ENCODE data around the gene COL23A1. TPM values are rescaled to one million over a fixed set of nuclear protein-coding genes. Genes with fewer than 3 reads are reported as not detected.

The COL23A1 gene
- total and polyA plus RNA-seq, 2 of the 13 experiments (the other 11 are each of a cell fraction or from before 2014, with no cell fraction given): not detected

- TF ChIP-seq, protein P1, sequence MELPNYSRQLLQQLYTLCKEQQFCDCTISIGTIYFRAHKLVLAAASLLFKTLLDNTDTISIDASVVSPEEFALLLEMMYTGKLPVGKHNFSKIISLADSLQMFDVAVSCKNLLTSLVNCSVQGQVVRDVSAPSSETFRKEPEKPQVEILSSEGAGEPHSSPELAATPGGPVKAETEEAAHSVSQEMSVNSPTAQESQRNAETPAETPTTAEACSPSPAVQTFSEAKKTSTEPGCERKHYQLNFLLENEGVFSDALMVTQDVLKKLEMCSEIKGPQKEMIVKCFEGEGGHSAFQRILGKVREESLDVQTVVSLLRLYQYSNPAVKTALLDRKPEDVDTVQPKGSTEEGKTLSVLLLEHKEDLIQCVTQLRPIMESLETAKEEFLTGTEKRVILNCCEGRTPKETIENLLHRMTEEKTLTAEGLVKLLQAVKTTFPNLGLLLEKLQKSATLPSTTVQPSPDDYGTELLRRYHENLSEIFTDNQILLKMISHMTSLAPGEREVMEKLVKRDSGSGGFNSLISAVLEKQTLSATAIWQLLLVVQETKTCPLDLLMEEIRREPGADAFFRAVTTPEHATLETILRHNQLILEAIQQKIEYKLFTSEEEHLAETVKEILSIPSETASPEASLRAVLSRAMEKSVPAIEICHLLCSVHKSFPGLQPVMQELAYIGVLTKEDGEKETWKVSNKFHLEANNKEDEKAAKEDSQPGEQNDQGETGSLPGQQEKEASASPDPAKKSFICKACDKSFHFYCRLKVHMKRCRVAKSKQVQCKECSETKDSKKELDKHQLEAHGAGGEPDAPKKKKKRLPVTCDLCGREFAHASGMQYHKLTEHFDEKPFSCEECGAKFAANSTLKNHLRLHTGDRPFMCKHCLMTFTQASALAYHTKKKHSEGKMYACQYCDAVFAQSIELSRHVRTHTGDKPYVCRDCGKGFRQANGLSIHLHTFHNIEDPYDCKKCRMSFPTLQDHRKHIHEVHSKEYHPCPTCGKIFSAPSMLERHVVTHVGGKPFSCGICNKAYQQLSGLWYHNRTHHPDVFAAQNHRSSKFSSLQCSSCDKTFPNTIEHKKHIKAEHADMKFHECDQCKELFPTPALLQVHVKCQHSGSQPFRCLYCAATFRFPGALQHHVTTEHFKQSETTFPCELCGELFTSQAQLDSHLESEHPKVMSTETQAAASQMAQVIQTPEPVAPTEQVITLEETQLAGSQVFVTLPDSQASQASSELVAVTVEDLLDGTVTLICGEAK (IDR thresholded peaks at IDR 0.05): no peak
- TF ChIP-seq, protein P1 (CRISPR knock-in tag; IDR thresholded peaks at IDR 0.05): no peak
- TF ChIP-seq ZIK1 (CRISPR knock-in tag; IDR thresholded peaks at IDR 0.05; ENCODE audit: borderline replicate concordance, low read depth): no peak
- TF ChIP-seq, protein P2, sequence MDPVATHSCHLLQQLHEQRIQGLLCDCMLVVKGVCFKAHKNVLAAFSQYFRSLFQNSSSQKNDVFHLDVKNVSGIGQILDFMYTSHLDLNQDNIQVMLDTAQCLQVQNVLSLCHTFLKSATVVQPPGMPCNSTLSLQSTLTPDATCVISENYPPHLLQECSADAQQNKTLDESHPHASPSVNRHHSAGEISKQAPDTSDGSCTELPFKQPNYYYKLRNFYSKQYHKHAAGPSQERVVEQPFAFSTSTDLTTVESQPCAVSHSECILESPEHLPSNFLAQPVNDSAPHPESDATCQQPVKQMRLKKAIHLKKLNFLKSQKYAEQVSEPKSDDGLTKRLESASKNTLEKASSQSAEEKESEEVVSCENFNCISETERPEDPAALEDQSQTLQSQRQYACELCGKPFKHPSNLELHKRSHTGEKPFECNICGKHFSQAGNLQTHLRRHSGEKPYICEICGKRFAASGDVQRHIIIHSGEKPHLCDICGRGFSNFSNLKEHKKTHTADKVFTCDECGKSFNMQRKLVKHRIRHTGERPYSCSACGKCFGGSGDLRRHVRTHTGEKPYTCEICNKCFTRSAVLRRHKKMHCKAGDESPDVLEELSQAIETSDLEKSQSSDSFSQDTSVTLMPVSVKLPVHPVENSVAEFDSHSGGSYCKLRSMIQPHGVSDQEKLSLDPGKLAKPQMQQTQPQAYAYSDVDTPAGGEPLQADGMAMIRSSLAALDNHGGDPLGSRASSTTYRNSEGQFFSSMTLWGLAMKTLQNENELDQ (CRISPR knock-in tag; IDR thresholded peaks at IDR 0.05; ENCODE audit: borderline replicate concordance): no peak
- no peak for TF ChIP-seq ZNF788 (CRISPR knock-in tag; IDR thresholded peaks at IDR 0.05; ENCODE audit: borderline replicate concordance)
- no peak for TF ChIP-seq FOXA1 (IDR thresholded peaks at IDR 0.05)
- TF ChIP-seq FOXA1 (CRISPR knock-in tag; IDR thresholded peaks at IDR 0.05): no peak
- TF ChIP-seq ZNF317 (CRISPR knock-in tag; IDR thresholded peaks at IDR 0.05): no peak
- TF ChIP-seq, protein P3, sequence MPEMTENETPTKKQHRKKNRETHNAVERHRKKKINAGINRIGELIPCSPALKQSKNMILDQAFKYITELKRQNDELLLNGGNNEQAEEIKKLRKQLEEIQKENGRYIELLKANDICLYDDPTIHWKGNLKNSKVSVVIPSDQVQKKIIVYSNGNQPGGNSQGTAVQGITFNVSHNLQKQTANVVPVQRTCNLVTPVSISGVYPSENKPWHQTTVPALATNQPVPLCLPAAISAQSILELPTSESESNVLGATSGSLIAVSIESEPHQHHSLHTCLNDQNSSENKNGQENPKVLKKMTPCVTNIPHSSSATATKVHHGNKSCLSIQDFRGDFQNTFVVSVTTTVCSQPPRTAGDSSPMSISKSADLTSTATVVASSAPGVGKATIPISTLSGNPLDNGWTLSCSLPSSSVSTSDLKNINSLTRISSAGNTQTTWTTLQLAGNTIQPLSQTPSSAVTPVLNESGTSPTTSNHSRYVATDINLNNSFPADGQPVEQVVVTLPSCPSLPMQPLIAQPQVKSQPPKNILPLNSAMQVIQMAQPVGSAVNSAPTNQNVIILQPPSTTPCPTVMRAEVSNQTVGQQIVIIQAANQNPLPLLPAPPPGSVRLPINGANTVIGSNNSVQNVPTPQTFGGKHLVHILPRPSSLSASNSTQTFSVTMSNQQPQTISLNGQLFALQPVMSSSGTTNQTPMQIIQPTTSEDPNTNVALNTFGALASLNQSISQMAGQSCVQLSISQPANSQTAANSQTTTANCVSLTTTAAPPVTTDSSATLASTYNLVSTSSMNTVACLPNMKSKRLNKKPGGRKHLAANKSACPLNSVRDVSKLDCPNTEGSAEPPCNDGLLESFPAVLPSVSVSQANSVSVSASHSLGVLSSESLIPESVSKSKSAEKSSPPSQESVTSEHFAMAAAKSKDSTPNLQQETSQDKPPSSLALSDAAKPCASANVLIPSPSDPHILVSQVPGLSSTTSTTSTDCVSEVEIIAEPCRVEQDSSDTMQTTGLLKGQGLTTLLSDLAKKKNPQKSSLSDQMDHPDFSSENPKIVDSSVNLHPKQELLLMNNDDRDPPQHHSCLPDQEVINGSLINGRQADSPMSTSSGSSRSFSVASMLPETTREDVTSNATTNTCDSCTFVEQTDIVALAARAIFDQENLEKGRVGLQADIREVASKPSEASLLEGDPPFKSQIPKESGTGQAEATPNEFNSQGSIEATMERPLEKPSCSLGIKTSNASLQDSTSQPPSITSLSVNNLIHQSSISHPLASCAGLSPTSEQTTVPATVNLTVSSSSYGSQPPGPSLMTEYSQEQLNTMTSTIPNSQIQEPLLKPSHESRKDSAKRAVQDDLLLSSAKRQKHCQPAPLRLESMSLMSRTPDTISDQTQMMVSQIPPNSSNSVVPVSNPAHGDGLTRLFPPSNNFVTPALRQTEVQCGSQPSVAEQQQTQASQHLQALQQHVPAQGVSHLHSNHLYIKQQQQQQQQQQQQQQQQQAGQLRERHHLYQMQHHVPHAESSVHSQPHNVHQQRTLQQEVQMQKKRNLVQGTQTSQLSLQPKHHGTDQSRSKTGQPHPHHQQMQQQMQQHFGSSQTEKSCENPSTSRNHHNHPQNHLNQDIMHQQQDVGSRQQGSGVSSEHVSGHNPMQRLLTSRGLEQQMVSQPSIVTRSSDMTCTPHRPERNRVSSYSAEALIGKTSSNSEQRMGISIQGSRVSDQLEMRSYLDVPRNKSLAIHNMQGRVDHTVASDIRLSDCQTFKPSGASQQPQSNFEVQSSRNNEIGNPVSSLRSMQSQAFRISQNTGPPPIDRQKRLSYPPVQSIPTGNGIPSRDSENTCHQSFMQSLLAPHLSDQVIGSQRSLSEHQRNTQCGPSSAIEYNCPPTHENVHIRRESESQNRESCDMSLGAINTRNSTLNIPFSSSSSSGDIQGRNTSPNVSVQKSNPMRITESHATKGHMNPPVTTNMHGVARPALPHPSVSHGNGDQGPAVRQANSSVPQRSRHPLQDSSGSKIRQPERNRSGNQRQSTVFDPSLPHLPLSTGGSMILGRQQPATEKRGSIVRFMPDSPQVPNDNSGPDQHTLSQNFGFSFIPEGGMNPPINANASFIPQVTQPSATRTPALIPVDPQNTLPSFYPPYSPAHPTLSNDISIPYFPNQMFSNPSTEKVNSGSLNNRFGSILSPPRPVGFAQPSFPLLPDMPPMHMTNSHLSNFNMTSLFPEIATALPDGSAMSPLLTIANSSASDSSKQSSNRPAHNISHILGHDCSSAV (CRISPR knock-in tag; IDR thresholded peaks at IDR 0.05; ENCODE audit: borderline replicate concordance): no peak
Measured at GRCh38 chr5:178554311-178554710, 35.9 kb downstream of the COL23A1 start (continued).
